HG03095 (cell line): Measurements from ENCODE around the gene PQBP1.
A peak's percentile ranks its signal among the peaks of the same experiment; 100 is the strongest.
"Not testable (repeated sequence)": the region's sequence is repeated elsewhere in the genome, so short reads cannot be mapped to it uniquely, and the experiment has no call there.

Experiments used
- ATAC-seq: cut with Tn5 transposase; IDR thresholded peaks from one replicate; pipeline ENCODE4 v1.9.1; 2021; ENCODE audit warnings: moderate library complexity; ENCODE audit not compliant: unreplicated experiment

Gene PQBP1

GRCh38 chrX:48897625-48898306 is at the start of gene PQBP1, which contains the start of gene TIMM17B:
Gene PQBP1 (plus strand): TSS chrX:48897930. CDS start chrX:48898510, 580 bp downstream.
Gene TIMM17B (minus strand): TSS chrX:48897768. CDS start chrX:48897749, 19 bp downstream.
- ATAC-seq, result peak; percentile 90

- ATAC-seq, result no peak
Observed at GRCh38 chrX:48848847-48849246, 48.9 kb upstream of the PQBP1 start.

GRCh38 chrX:48852857-48853256 is 44.9 kb upstream of the PQBP1 start:
- no peak for ATAC-seq

- not testable (repeated sequence) for ATAC-seq
Observed at GRCh38 chrX:48853494-48853893, 44.2 kb upstream of the PQBP1 start.

GRCh38 chrX:48854121-48854804 is 43.5 kb upstream of the PQBP1 start:
- not testable (repeated sequence) for ATAC-seq

GRCh38 chrX:48854898-48855297 is 42.8 kb upstream of the PQBP1 start:
- no peak for ATAC-seq

GRCh38 chrX:48864210-48864609 is 33.5 kb upstream of the PQBP1 start:
- ATAC-seq, result no peak

- ATAC-seq, result not testable (repeated sequence)
Observed at GRCh38 chrX:48872017-48872416, 25.7 kb upstream of the PQBP1 start.

- not testable (repeated sequence) for ATAC-seq
Observed at GRCh38 chrX:48876944-48877343, 20.8 kb upstream of the PQBP1 start.

GRCh38 chrX:48883729-48884128 is 14.0 kb upstream of the PQBP1 start:
- ATAC-seq, result no peak

- not testable (repeated sequence) for ATAC-seq
Observed at GRCh38 chrX:48886586-48886985, 11.1 kb upstream of the PQBP1 start.

GRCh38 chrX:48890296-48890925 is 7.3 kb upstream of the PQBP1 start:
- no peak for ATAC-seq

- ATAC-seq, result peak; percentile 33
Observed at GRCh38 chrX:48890934-48891401, 6.8 kb upstream of the PQBP1 start.

- ATAC-seq, result peak; percentile 73
Observed at GRCh38 chrX:48891402-48892288, 6.1 kb upstream of the PQBP1 start.

- no peak for ATAC-seq
Observed at GRCh38 chrX:48892896-48893295, 4.8 kb upstream of the PQBP1 start.

GRCh38 chrX:48893556-48894348 is 4.0 kb upstream of the PQBP1 start:
- no peak for ATAC-seq

GRCh38 chrX:48894891-48895290 is 2.8 kb upstream of the PQBP1 start:
- no peak for ATAC-seq

- ATAC-seq, result no peak
Observed at GRCh38 chrX:48896611-48897011, 1.1 kb upstream of the PQBP1 start.

GRCh38 chrX:48897157-48897624 is 539 bp upstream of the PQBP1 start:
- peak; percentile 3 for ATAC-seq

- ATAC-seq, result no peak
Observed at GRCh38 chrX:48899078-48899410, 1.3 kb downstream of the PQBP1 start.
